Panc1 (cell line): ENCODE data around the gene CENPF. TPM values are rescaled to one million over a fixed set of nuclear protein-coding genes. Genes with fewer than 3 reads are reported as not detected.

ENCODE experiments used
- ATAC-seq: fragments of 200-7000 bp; cut with Tn5 transposase; 2 replicates; pipeline ENCODE4 v1.9.1; 2020; ENCODE audit warnings: mild to moderate bottlenecking, moderate library complexity
- BruUV-seq: library from RNA; stranded (reverse); fragments of 400-500 nt; replicated peaks from 2 replicates; lab custom pipeline; 2021; lab: Mats Ljungman, UMichigan
- CTCF ChIA-PET: fragments of 300-600 bp; sonication (Branson Sonifier 250); formaldehyde crosslinking; loops from one replicate; lab custom pipeline; 2022; ENCODE audit warnings: antibody characterized with exemption; lab: Charles Lee
- POLR2A ChIA-PET: fragments of 300-600 bp; sonication (Branson Sonifier 250); formaldehyde crosslinking; loops from one replicate; lab custom pipeline; 2022; ENCODE audit warnings: antibody characterized with exemption; lab: Charles Lee
- DNase-seq: peaks from one replicate; pipeline ENCODE4 v3.0.0-alpha.2; 2010; ENCODE audit warnings: low read depth, low spot score
- H3K27ac ChIP-seq: 2 replicates; pipeline ENCODE4 v1.5.1; 2011; ENCODE audit warnings: mild to moderate bottlenecking, low read length, inconsistent platforms
- H3K27me3 ChIP-seq: fragments of 200-500 bp; sonication (Bioruptor generic); 2 replicates; pipeline ENCODE4 v1.6.0; 2014; ENCODE audit warnings: low read length, inconsistent platforms; ENCODE audit not compliant: control insufficient read depth, insufficient read depth
- H3K36me3 ChIP-seq: fragments of 200-500 bp; sonication (Bioruptor generic); 2 replicates; pipeline ENCODE4 v1.5.1; 2014; ENCODE audit warnings: inconsistent platforms, mild to moderate bottlenecking, low read length, moderate library complexity; ENCODE audit not compliant: control insufficient read depth, insufficient read depth
- H3K4me1 ChIP-seq: 2 replicates; pipeline ENCODE4 v1.5.1; 2011; ENCODE audit warnings: inconsistent platforms, mild to moderate bottlenecking, low read length, moderate library complexity; ENCODE audit not compliant: control insufficient read depth, insufficient read depth
- H3K4me3 ChIP-seq, 2 experiments: 2 replicates each; pipeline ENCODE4 v1.5.1; 2011 to 2012; ENCODE audit warnings: low read depth in 2 of 2, low read length in 2 of 2, mild to moderate bottlenecking in 2 of 2, inconsistent platforms in 1 of 2, moderate library complexity in 1 of 2
- H3K9me3 ChIP-seq: fragments of 200-500 bp; sonication (Bioruptor generic); 2 replicates; pipeline ENCODE4 v1.5.1; 2014; ENCODE audit warnings: low read depth, mild to moderate bottlenecking, inconsistent platforms, low read length, moderate library complexity; ENCODE audit not compliant: control insufficient read depth, insufficient read depth
- POLR2AphosphoS5 ChIP-seq: IDR thresholded peaks from 2 replicates; pipeline ENCODE4 v1.6.1; 2012; ENCODE audit warnings: mild to moderate bottlenecking, low read depth, low read length, moderate library complexity
- SIN3A ChIP-seq: IDR thresholded peaks from 2 replicates; pipeline ENCODE4 v1.6.1; 2012; ENCODE audit warnings: low read depth, mild to moderate bottlenecking, low read length, moderate library complexity, borderline replicate concordance; ENCODE audit not compliant: insufficient read depth
- TCF7L2 ChIP-seq: IDR thresholded peaks from 2 replicates; pipeline ENCODE4 v1.6.1; 2011; ENCODE audit warnings: mild to moderate bottlenecking, low read depth, low read length, inconsistent platforms
- in situ Hi-C: cut with HindIII; loops from 2 replicates; pipeline ENCODE4 v1.10.0; 2016; ENCODE audit warnings: low sequenced_read_pairs, low pct_unique_long_range_greater_than_20kb
- intact Hi-C: fragments of 100-400 bp; cut with micrococcal nuclease; formaldehyde crosslinking; loops from one replicate; pipeline ENCODE4 v1.10.0; 2022; ENCODE audit not compliant: unreplicated experiment
- total RNA-seq: library from RNA; stranded (reverse); gene quantifications from one replicate; pipeline ENCODE4 v1.2.1, GENCODE V29; 2021; ENCODE audit not compliant: unreplicated experiment
- TF ChIP-seq, protein P1 (sequence below): fragments of 450-650 bp; IDR thresholded peaks from 2 replicates; pipeline ENCODE4 v1.5.1; 2017; ENCODE audit warnings: mild to moderate bottlenecking
- TF ChIP-seq, protein P2 (sequence below), 2 experiments: IDR thresholded peaks; 2 replicates each; pipeline ENCODE4 v1.6.1; 2011 to 2012; ENCODE audit warnings: low read depth in 2 of 2, control low read depth in 1 of 2, low read length in 1 of 2, mild to moderate bottlenecking in 1 of 2, moderate library complexity in 1 of 2; ENCODE audit not compliant: insufficient read depth in 1 of 2

Gene CENPF
- total RNA-seq, 1 experiment from 2014 or later = 156 TPM

DNA sequence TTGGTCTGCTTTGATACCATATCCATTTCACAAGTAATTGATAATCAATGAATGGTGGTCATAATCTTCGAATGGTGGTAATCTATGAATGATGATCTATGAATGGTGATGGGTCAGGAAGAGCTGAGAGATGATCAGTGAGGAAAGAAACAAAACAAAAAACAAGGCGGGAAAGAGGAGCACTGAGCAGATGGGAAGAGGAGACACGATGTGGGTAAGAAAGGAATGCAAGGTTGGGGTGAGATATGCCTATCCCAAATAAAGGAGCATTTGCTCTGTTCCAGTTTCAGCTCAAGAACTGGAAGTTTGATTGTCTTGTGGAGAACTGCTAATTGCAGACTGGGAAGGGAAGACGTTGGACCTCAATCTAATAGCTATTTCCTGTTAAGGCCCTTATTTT lies 73.8 kb downstream of the CENPF start:
- POLR2A ChIA-PET = no interaction called here
- Histone ChIP-seq H3K4me1 (no peaks in the 10 kb centered on the region), H3K9me3 (no peaks in the 10 kb centered on the region), H3K27ac (no peak overlapping the region), H3K4me3 (no peak overlapping the region), H3K36me3 (no peaks in the 10 kb centered on the region; the same call in 1 of the 2 replicates), H3K27me3 (no peaks in the 10 kb centered on the region)
- intact Hi-C loops (no loop called here), in situ Hi-C loops (no loop called here)
- CTCF ChIA-PET = no interaction called here
- no TSS peak for BruUV-seq
- TF ChIP-seq, protein P1, sequence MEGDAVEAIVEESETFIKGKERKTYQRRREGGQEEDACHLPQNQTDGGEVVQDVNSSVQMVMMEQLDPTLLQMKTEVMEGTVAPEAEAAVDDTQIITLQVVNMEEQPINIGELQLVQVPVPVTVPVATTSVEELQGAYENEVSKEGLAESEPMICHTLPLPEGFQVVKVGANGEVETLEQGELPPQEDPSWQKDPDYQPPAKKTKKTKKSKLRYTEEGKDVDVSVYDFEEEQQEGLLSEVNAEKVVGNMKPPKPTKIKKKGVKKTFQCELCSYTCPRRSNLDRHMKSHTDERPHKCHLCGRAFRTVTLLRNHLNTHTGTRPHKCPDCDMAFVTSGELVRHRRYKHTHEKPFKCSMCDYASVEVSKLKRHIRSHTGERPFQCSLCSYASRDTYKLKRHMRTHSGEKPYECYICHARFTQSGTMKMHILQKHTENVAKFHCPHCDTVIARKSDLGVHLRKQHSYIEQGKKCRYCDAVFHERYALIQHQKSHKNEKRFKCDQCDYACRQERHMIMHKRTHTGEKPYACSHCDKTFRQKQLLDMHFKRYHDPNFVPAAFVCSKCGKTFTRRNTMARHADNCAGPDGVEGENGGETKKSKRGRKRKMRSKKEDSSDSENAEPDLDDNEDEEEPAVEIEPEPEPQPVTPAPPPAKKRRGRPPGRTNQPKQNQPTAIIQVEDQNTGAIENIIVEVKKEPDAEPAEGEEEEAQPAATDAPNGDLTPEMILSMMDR = no peak
- TF ChIP-seq TCF7L2 = no peak
- TF ChIP-seq POLR2AphosphoS5 = no peak
- TF ChIP-seq, protein P2, sequence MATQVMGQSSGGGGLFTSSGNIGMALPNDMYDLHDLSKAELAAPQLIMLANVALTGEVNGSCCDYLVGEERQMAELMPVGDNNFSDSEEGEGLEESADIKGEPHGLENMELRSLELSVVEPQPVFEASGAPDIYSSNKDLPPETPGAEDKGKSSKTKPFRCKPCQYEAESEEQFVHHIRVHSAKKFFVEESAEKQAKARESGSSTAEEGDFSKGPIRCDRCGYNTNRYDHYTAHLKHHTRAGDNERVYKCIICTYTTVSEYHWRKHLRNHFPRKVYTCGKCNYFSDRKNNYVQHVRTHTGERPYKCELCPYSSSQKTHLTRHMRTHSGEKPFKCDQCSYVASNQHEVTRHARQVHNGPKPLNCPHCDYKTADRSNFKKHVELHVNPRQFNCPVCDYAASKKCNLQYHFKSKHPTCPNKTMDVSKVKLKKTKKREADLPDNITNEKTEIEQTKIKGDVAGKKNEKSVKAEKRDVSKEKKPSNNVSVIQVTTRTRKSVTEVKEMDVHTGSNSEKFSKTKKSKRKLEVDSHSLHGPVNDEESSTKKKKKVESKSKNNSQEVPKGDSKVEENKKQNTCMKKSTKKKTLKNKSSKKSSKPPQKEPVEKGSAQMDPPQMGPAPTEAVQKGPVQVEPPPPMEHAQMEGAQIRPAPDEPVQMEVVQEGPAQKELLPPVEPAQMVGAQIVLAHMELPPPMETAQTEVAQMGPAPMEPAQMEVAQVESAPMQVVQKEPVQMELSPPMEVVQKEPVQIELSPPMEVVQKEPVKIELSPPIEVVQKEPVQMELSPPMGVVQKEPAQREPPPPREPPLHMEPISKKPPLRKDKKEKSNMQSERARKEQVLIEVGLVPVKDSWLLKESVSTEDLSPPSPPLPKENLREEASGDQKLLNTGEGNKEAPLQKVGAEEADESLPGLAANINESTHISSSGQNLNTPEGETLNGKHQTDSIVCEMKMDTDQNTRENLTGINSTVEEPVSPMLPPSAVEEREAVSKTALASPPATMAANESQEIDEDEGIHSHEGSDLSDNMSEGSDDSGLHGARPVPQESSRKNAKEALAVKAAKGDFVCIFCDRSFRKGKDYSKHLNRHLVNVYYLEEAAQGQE (IDR thresholded peaks at IDR 0.05; ENCODE audit: insufficient read depth in 1 of 2, low read depth in 2 of 2, low read length in 1 of 2) = no peak
- no peak for TF ChIP-seq SIN3A
- no peak for DNase-seq
- ATAC-seq = no peak

DNA sequence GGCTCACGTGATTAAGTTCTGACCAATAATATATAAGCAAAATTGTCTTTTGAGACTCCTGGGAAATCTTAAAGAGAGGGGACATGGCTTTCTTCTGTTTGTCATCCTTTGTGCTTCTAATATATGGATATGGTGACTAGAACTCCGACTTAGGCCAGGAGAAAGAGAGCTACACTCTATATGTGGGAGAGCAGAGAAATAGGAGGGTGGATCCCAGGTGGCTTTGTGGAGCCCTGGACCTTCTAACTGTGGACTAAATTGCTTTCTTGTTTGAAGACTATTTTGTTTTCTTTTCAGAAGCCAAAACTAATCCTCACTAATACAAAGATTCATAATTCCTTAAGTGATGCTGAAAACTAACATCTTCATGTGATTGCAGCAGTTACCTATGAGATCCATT lies 75.0 kb downstream of the CENPF start:
- H3K9me3 ChIP-seq = no peaks in the 10 kb centered on the region
- no peaks in the 10 kb centered on the region for H3K4me1 ChIP-seq
- CTCF ChIA-PET = no interaction called here
- H3K27me3 ChIP-seq = no peaks in the 10 kb centered on the region
- POLR2A ChIA-PET = no interaction called here
- no peak overlapping the region for H3K27ac ChIP-seq
- in situ Hi-C loops = no loop called here
- BruUV-seq = no TSS peak
- H3K4me3 ChIP-seq = no peak overlapping the region
- DNase-seq (no peak), ATAC-seq (no peak)
- H3K36me3 ChIP-seq = no peaks in the 10 kb centered on the region
- intact Hi-C loops = no loop called here
- TF ChIP-seq, protein P1 = no peak
- no peak for TF ChIP-seq SIN3A
- TF ChIP-seq POLR2AphosphoS5 = no peak
